Measurements from ENCODE around the gene FTL. TPM values are rescaled to one million over a fixed set of nuclear protein-coding genes. Genes with fewer than 3 reads are reported as not detected.

Gene FTL
- total and polyA plus RNA-seq, 2 experiments from 2014 or later = 8,878 to 15,987 TPM

- no peak overlapping the region for H3K4me3 ChIP-seq
- H2AFZ ChIP-seq = no peak overlapping the region
- no peaks in the 10 kb centered on the region for H3K36me3 ChIP-seq (replicated peaks; ENCODE audit: insufficient read depth, low read depth)
- H3K4me1 ChIP-seq (ENCODE audit: insufficient read depth) = peaks cover 11% of the 10 kb centered on the region
- H4K20me1 ChIP-seq (ENCODE audit: insufficient read depth, poor library complexity, severe bottlenecking) = peaks cover 21% of the 10 kb centered on the region
- no peak overlapping the region for H3K27ac ChIP-seq
- no peak for DNase-seq (ENCODE audit: low spot score)
- H3K9me2 ChIP-seq (replicated peaks; ENCODE audit: insufficient read depth) = no peaks in the 10 kb centered on the region
- no peaks in the 10 kb centered on the region for H3K27me3 ChIP-seq
- no peak overlapping the region for H3K4me2 ChIP-seq
- H3K9me3 ChIP-seq (ENCODE audit: low read depth) = no peaks in the 10 kb centered on the region
- 96% methylated on average over 12 of the region's 15 CpGs for WGBS (ENCODE audit: low lambda C conversion rate, missing lambda C conversion rate)
- no peak for TF ChIP-seq EZH2 (IDR thresholded peaks at IDR 0.05; ENCODE audit: borderline replicate concordance)
- TF ChIP-seq CTCF (IDR thresholded peaks at IDR 0.05; ENCODE audit: poor library complexity) = no peak
- TF ChIP-seq EZH2phosphoT487 (IDR thresholded peaks at IDR 0.05; ENCODE audit: low read depth, severe bottlenecking, unreplicated experiment) = no peak
- peaks cover 20% of the 10 kb centered on the region for H3K79me2 ChIP-seq
Measured at GRCh38 chr19:48968813-48969218, 3.7 kb downstream of the FTL start.

GRCh38 chr19:48969276-48970138 is 4.4 kb downstream of the FTL start:
- Histone ChIP-seq H3K4me3 (no peak overlapping the region), H3K9me3 (ENCODE audit: low read depth) (no peaks in the 10 kb centered on the region), H3K36me3 (replicated peaks; ENCODE audit: insufficient read depth, low read depth) (no peaks in the 10 kb centered on the region), H2AFZ (no peak overlapping the region), H4K20me1 (ENCODE audit: insufficient read depth, poor library complexity, severe bottlenecking) (peaks cover 21% of the 10 kb centered on the region), H3K27ac (no peak overlapping the region), H3K4me1 (ENCODE audit: insufficient read depth) (peaks cover 4% of the 10 kb centered on the region), H3K27me3 (no peaks in the 10 kb centered on the region), H3K9me2 (replicated peaks; ENCODE audit: insufficient read depth) (no peaks in the 10 kb centered on the region), H3K4me2 (no peak overlapping the region), H3K79me2 (peaks cover 20% of the 10 kb centered on the region)
- no peak for DNase-seq (ENCODE audit: low spot score)
- TF ChIP-seq EZH2phosphoT487 (IDR thresholded peaks at IDR 0.05; ENCODE audit: low read depth, severe bottlenecking, unreplicated experiment) (no peak), EZH2 (IDR thresholded peaks at IDR 0.05; ENCODE audit: borderline replicate concordance) (no peak)
- WGBS (ENCODE audit: low lambda C conversion rate, missing lambda C conversion rate) = 96% methylated on average over 44 of the region's 45 CpGs

GRCh38 chr19:48970139-48970766 is 5.1 kb downstream of the FTL start:
- Histone ChIP-seq H3K27me3 (no peaks in the 10 kb centered on the region), H3K4me3 (no peak overlapping the region), H3K36me3 (replicated peaks; ENCODE audit: insufficient read depth, low read depth) (no peaks in the 10 kb centered on the region), H3K79me2 (peaks cover 20% of the 10 kb centered on the region), H3K27ac (no peak overlapping the region), H3K4me1 (ENCODE audit: insufficient read depth) (no peaks in the 10 kb centered on the region), H3K9me2 (replicated peaks; ENCODE audit: insufficient read depth) (no peaks in the 10 kb centered on the region), H4K20me1 (ENCODE audit: insufficient read depth, poor library complexity, severe bottlenecking) (peaks cover 21% of the 10 kb centered on the region), H3K9me3 (ENCODE audit: low read depth) (no peaks in the 10 kb centered on the region), H2AFZ (no peak overlapping the region), H3K4me2 (no peak overlapping the region)
- 93% methylated on average over 23 of the region's 23 CpGs for WGBS (ENCODE audit: low lambda C conversion rate, missing lambda C conversion rate)
- TF ChIP-seq EZH2 (IDR thresholded peaks at IDR 0.05; ENCODE audit: borderline replicate concordance) = no peak
- TF ChIP-seq CTCF (IDR thresholded peaks at IDR 0.05; ENCODE audit: poor library complexity) = no peak
- no peak for TF ChIP-seq EZH2phosphoT487 (IDR thresholded peaks at IDR 0.05; ENCODE audit: low read depth, severe bottlenecking, unreplicated experiment)
- no peak for DNase-seq (ENCODE audit: low spot score)

GRCh38 chr19:48970923-48971395 is 5.8 kb downstream of the FTL start:
- H2AFZ ChIP-seq = no peak overlapping the region
- peaks cover 13% of the 10 kb centered on the region for H3K79me2 ChIP-seq
- peak; percentile 93 for DNase-seq (ENCODE audit: low spot score)
- no peaks in the 10 kb centered on the region for H3K27me3 ChIP-seq
- no peak overlapping the region for H3K4me2 ChIP-seq
- WGBS (ENCODE audit: low lambda C conversion rate, missing lambda C conversion rate) = 28% methylated on average over 19 of the region's 19 CpGs
- no peaks in the 10 kb centered on the region for H3K36me3 ChIP-seq (replicated peaks; ENCODE audit: insufficient read depth, low read depth)
- H3K4me3 ChIP-seq = no peak overlapping the region
- H3K27ac ChIP-seq = no peak overlapping the region
- no peaks in the 10 kb centered on the region for H3K9me3 ChIP-seq (ENCODE audit: low read depth)
- no peaks in the 10 kb centered on the region for H3K4me1 ChIP-seq (ENCODE audit: insufficient read depth)
- TF ChIP-seq EZH2 (IDR thresholded peaks at IDR 0.05; ENCODE audit: borderline replicate concordance) (no peak), CTCF (IDR thresholded peaks at IDR 0.05; ENCODE audit: poor library complexity) (peak; percentile 92)
- H4K20me1 ChIP-seq (ENCODE audit: insufficient read depth, poor library complexity, severe bottlenecking) = peaks cover 14% of the 10 kb centered on the region
- H3K9me2 ChIP-seq (replicated peaks; ENCODE audit: insufficient read depth) = no peaks in the 10 kb centered on the region
